Osteoblast (primary cell): ENCODE results near the gene NPIPA2. TPM values are rescaled to one million over a fixed set of nuclear protein-coding genes. Genes with fewer than 3 reads are reported as not detected.
"Not testable (repeated sequence)": the region's sequence is repeated elsewhere in the genome, so short reads cannot be mapped to it uniquely, and the experiment has no call there.

Source experiments
- DNase-seq: peaks from one replicate; pipeline ENCODE4 v3.0.0; 2011; ENCODE audit warnings: low spot score, mixed read lengths; ENCODE audit not compliant: insufficient read length; ENCODE audit errors: missing footprints
- H2AFZ ChIP-seq: 2 replicates; pipeline ENCODE4 v1.6.0; 2011; ENCODE audit warnings: mild to moderate bottlenecking, low read length
- H3K27ac ChIP-seq: 2 replicates; pipeline ENCODE4 v1.5.1; 2011; ENCODE audit warnings: mild to moderate bottlenecking, low read depth, low read length, moderate library complexity
- H3K27me3 ChIP-seq: 2 replicates; pipeline ENCODE4 v1.6.0; 2012; ENCODE audit warnings: mild to moderate bottlenecking, control low read depth, inconsistent platforms, low read length, moderate library complexity; ENCODE audit not compliant: insufficient read depth
- H3K36me3 ChIP-seq: 2 replicates; pipeline ENCODE4 v1.5.1; 2011; ENCODE audit warnings: mild to moderate bottlenecking, low read length, control low read depth, moderate library complexity; ENCODE audit not compliant: insufficient read depth
- H3K4me1 ChIP-seq: 2 replicates; pipeline ENCODE4 v1.5.1; 2011; ENCODE audit warnings: mild to moderate bottlenecking, low read length, control low read depth, moderate library complexity; ENCODE audit not compliant: insufficient read depth
- H3K4me2 ChIP-seq: 2 replicates; pipeline ENCODE4 v1.6.0; 2011; ENCODE audit warnings: mild to moderate bottlenecking, low read length; ENCODE audit not compliant: insufficient read depth
- H3K4me3 ChIP-seq: fragments of 200-600 bp; sonication (generic); 3 replicates; pipeline ENCODE4 v1.5.1; 2012; ENCODE audit warnings: mild to moderate bottlenecking, low read length, inconsistent platforms; ENCODE audit not compliant: insufficient read depth
- H3K79me2 ChIP-seq: 2 replicates; pipeline ENCODE4 v1.6.0; 2012; ENCODE audit warnings: mild to moderate bottlenecking, low read length, control low read depth, inconsistent platforms; ENCODE audit not compliant: insufficient read depth
- H3K9me3 ChIP-seq: 2 replicates; pipeline ENCODE4 v1.5.1; 2011; ENCODE audit warnings: low read depth, low read length, control low read depth
- H4K20me1 ChIP-seq: 2 replicates; pipeline ENCODE4 v1.6.0; 2012; ENCODE audit warnings: mild to moderate bottlenecking, low read length, control low read depth; ENCODE audit not compliant: insufficient read depth
- total RNA-seq: library from RNA; depleted of rRNA; stranded (reverse); fragments of >200 nt; gene quantifications from 2 replicates; pipeline ENCODE4 v1.2.3, GENCODE V29; 2012

NPIPA2 gene
- total RNA-seq, 1 donor, result 0.72 TPM

DNA sequence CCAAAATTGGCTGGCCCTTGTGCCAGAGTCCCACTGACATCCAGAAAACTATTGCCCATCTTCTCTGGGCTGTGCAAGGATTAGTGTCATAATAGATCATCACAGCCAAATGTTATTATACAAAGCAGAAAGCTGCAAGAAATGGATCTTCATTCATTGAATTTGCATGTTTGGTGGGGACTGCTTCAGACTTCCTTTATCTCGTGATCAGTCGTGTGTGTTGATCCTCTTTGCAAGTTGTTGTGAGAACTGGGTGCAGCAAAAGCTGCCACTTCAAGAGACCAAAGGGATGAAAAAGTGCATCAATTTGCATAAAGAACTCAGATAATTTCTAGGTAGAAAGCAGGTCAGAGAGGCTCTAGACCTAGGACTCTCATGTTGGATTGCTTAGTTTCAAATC lies 61.2 kb downstream of the NPIPA2 start:
- not testable (repeated sequence) for H3K27me3 ChIP-seq, H3K4me1 ChIP-seq, H3K27ac ChIP-seq, DNase-seq, H3K4me3 ChIP-seq, H3K9me3 ChIP-seq, H3K36me3 ChIP-seq, H3K4me2 ChIP-seq, H3K79me2 ChIP-seq, H2AFZ ChIP-seq, H4K20me1 ChIP-seq

DNA sequence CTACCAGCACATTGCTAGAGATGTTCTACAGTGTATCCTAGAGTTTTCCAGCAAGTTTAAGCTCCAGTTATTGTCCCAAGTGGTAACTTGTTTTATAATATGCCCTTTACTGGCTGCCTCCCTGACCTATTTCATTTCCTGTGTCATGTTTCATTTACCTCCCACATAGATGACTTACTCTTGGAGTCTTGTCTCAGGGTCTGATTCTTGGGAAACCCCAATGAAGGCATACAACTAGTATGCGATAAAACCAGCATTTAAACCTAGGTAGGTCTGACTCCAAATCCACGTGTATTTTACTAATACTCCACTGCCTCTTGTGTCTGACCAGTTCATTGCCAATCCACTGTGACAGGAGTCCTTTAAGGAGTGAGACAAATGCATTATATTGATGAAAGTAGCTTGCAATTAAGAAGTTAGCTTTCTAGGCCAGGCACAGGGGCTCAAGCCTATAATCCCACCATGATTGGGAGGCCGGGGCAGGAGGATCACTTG lies 64.9 kb downstream of the NPIPA2 start:
- H4K20me1 ChIP-seq, H3K4me1 ChIP-seq, H3K79me2 ChIP-seq, H3K27ac ChIP-seq, H3K4me2 ChIP-seq, H3K9me3 ChIP-seq, H3K27me3 ChIP-seq, DNase-seq, H2AFZ ChIP-seq, H3K36me3 ChIP-seq, H3K4me3 ChIP-seq: not testable (repeated sequence)

DNA sequence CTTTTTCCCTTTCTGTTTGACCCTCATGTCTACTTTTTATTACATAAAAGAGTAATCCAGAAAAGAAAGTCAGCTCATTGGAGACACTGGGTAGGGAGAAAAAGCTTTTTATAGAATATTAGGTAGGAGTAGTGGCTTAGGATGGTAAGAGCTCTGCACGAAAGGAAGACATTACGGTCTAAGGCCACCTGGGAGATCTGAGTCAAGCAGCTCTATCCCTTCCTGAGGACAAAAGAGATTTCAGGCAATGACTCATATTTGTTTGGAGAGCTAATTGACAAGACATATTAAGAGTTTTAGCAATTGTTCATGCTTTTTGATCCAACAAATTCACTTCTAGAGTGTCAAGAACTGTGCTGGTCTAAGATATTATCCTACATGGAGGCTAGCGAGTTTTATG lies 71.6 kb downstream of the NPIPA2 start:
- H3K4me2 ChIP-seq, result not testable (repeated sequence)

More for the DNA sequence above, 71.6 kb downstream of the NPIPA2 start:
- H3K4me1 ChIP-seq, DNase-seq, H3K79me2 ChIP-seq, H3K36me3 ChIP-seq, H3K27me3 ChIP-seq, H3K4me3 ChIP-seq, H2AFZ ChIP-seq, H4K20me1 ChIP-seq, H3K27ac ChIP-seq, H3K9me3 ChIP-seq: not testable (repeated sequence)

Other genes with a start within 250 kb of the NPIPA2 start
- 40.1 and 40.9 TPM in 2 replicates for gene PARN, start 112.3 kb upstream of the NPIPA2 start, total RNA-seq
- gene BFAR, start 109.6 kb upstream of the NPIPA2 start, total RNA-seq, result 142 and 186 TPM in 2 replicates
- gene PLA2G10, start 48.2 kb upstream of the NPIPA2 start, total RNA-seq, result not detected in 2 replicates
- 0.72 and 0.88 TPM in 2 replicates for gene NPIPA3, start 39.1 kb upstream of the NPIPA2 start, total RNA-seq
- 74.9 and 81.9 TPM in 2 replicates for gene NOMO1, start 91.2 kb downstream of the NPIPA2 start, total RNA-seq
- gene NPIPA1, start 194.9 kb downstream of the NPIPA2 start, total RNA-seq, result 52.1 and 56.9 TPM in 2 replicates
- gene PDXDC1, start 232.5 kb downstream of the NPIPA2 start, total RNA-seq, result 82.5 and 90.5 TPM in 2 replicates